Neural cell (in vitro differentiated cells): Measurements from ENCODE around the gene NRG3. TPM values are rescaled to one million over a fixed set of nuclear protein-coding genes. Genes with fewer than 3 reads are reported as not detected.

Source experiments
- H2AFZ ChIP-seq: fragments of 200-600, 300-800 bp; sonication (generic), shearing (Covaris generic); 2 replicates; pipeline ENCODE4 v1.6.0; 2014; ENCODE audit warnings: low read depth, mild to moderate bottlenecking, antibody characterized with exemption, low read length, moderate library complexity
- H3F3A ChIP-seq: fragments of 200-600 bp; shearing (Covaris generic); 2 replicates; pipeline ENCODE4 v1.6.1; 2016; ENCODE audit warnings: mild to moderate bottlenecking, moderate library complexity, mixed read lengths, antibody characterized with exemption, low read length; ENCODE audit not compliant: insufficient read depth, poor library complexity, severe bottlenecking
- H3K27ac ChIP-seq: fragments of 200-600, 300-800 bp; sonication (generic), shearing (Covaris generic); 2 replicates; pipeline ENCODE4 v1.5.1; 2014; ENCODE audit warnings: mild to moderate bottlenecking, low read length, moderate library complexity
- H3K27me3 ChIP-seq: fragments of 300-800, 200-600 bp; sonication (generic), shearing (Covaris generic); 2 replicates; pipeline ENCODE4 v1.6.0; 2014; ENCODE audit warnings: mild to moderate bottlenecking, low read depth, low read length, moderate library complexity; ENCODE audit not compliant: insufficient read depth
- H3K36me3 ChIP-seq: fragments of 300-800, 200-600 bp; sonication (generic), shearing (Covaris generic); 2 replicates; pipeline ENCODE4 v1.5.1; 2014; ENCODE audit warnings: mild to moderate bottlenecking, antibody characterized with exemption, low read length, moderate library complexity; ENCODE audit not compliant: insufficient read depth
- H3K4me2 ChIP-seq: fragments of 300-800, 200-600 bp; sonication (generic), shearing (Covaris generic); 2 replicates; pipeline ENCODE4 v1.6.0; 2014; ENCODE audit warnings: mild to moderate bottlenecking, low read length
- H3K4me3 ChIP-seq: fragments of 300-800, 200-600 bp; sonication (generic), shearing (Covaris generic); 2 replicates; pipeline ENCODE4 v1.5.1; 2014; ENCODE audit warnings: mild to moderate bottlenecking, low read length, moderate library complexity
- H3K79me2 ChIP-seq: fragments of 200-600 bp; shearing (Covaris generic); replicated peaks from 2 replicates; pipeline ENCODE4 v1.6.0; 2014; ENCODE audit warnings: mild to moderate bottlenecking, low read length, moderate library complexity; ENCODE audit not compliant: insufficient read depth
- H3K9ac ChIP-seq: fragments of 300-800, 200-600 bp; sonication (generic), shearing (Covaris generic); 2 replicates; pipeline ENCODE4 v1.6.1; 2016; ENCODE audit warnings: mild to moderate bottlenecking, low read length, mixed read lengths
- H3K9me2 ChIP-seq: fragments of 200-600 bp; shearing (Covaris generic); 2 replicates; pipeline ENCODE4 v1.6.1; 2016; ENCODE audit warnings: mild to moderate bottlenecking, low read length, mixed read lengths; ENCODE audit not compliant: insufficient read depth
- H3K9me3 ChIP-seq: fragments of 200-600, 300-800 bp; sonication (generic), shearing (Covaris generic); 2 replicates; pipeline ENCODE4 v1.6.1; 2016; ENCODE audit warnings: mild to moderate bottlenecking, mixed run types, low read length, moderate library complexity, mixed read lengths
- H4K20me1 ChIP-seq: fragments of 200-600 bp; shearing (Covaris generic); 2 replicates; pipeline ENCODE4 v1.6.1; 2016; ENCODE audit warnings: mild to moderate bottlenecking, mixed run types; ENCODE audit not compliant: insufficient read depth
- CTCF ChIP-seq: fragments of 450-650 bp; IDR thresholded peaks from 2 replicates; pipeline ENCODE4 v1.5.1; 2014; ENCODE audit warnings: antibody characterized with exemption, mild to moderate bottlenecking, moderate library complexity; ENCODE audit not compliant: poor library complexity, severe bottlenecking
- EP300 ChIP-seq: fragments of 450-650 bp; conservative IDR thresholded peaks from 2 replicates; pipeline ENCODE4 v1.6.1; 2014; ENCODE audit warnings: antibody characterized with exemption, mild to moderate bottlenecking, moderate library complexity; ENCODE audit not compliant: poor library complexity, severe bottlenecking
- EZH2 ChIP-seq: fragments of 200-600, 300-800 bp; shearing (Covaris generic), sonication (generic); IDR thresholded peaks from 2 replicates; pipeline ENCODE4 v1.6.1; 2014; ENCODE audit warnings: antibody characterized with exemption, low read length, borderline replicate concordance, mild to moderate bottlenecking; ENCODE audit not compliant: insufficient read depth, poor library complexity, severe bottlenecking
- MXI1 ChIP-seq: fragments of 450-650 bp; conservative IDR thresholded peaks from 2 replicates; pipeline ENCODE4 v1.6.1; 2014; ENCODE audit warnings: antibody characterized with exemption, mild to moderate bottlenecking; ENCODE audit not compliant: poor library complexity, severe bottlenecking
- POLR2AphosphoS5 ChIP-seq: IDR thresholded peaks from 2 replicates; pipeline ENCODE4 v1.6.1; 2012
- RAD21 ChIP-seq: fragments of 450-650 bp; conservative IDR thresholded peaks from 2 replicates; pipeline ENCODE4 v1.6.1; 2014; ENCODE audit warnings: antibody characterized with exemption, mild to moderate bottlenecking, moderate library complexity
- REST ChIP-seq: IDR thresholded peaks from 2 replicates; pipeline ENCODE4 v1.6.1; 2012; ENCODE audit warnings: borderline replicate concordance
- SMC3 ChIP-seq: fragments of 450-650 bp; conservative IDR thresholded peaks from 2 replicates; pipeline ENCODE4 v1.6.1; 2014; ENCODE audit warnings: antibody characterized with exemption, mild to moderate bottlenecking, moderate library complexity; ENCODE audit not compliant: poor library complexity
- TAF1 ChIP-seq: IDR thresholded peaks from 2 replicates; pipeline ENCODE4 v1.6.1; 2012; ENCODE audit warnings: low read depth
- polyA plus RNA-seq: library from polyadenylated mRNA; depleted of rRNA; stranded (reverse); fragments of >200 nt; gene quantifications from 2 replicates; pipeline ENCODE4 v1.2.3, GENCODE V29; 2014

Gene NRG3
- polyA plus RNA-seq, 1 donor from 2014 or later = 14.0 TPM

GRCh38 chr10:82685087-82685486 is 810.1 kb downstream of the NRG3 start:
- no peaks in the 10 kb centered on the region for H3K79me2 ChIP-seq
- no peaks in the 10 kb centered on the region for H3K9me2 ChIP-seq
- H3K9me3 ChIP-seq = no peaks in the 10 kb centered on the region
- H3K4me3 ChIP-seq = no peak overlapping the region
- H3K4me2 ChIP-seq = no peak overlapping the region
- H3F3A ChIP-seq = peaks cover 3% of the 10 kb centered on the region
- no peaks in the 10 kb centered on the region for H4K20me1 ChIP-seq
- H2AFZ ChIP-seq = no peak overlapping the region
- H3K36me3 ChIP-seq = no peaks in the 10 kb centered on the region
- TF ChIP-seq CTCF (no peak), SMC3 (no peak), REST (no peak), TAF1 (no peak), MXI1 (no peak), RAD21 (no peak), EP300 (no peak), POLR2AphosphoS5 (no peak), EZH2 (no peak)
- no peaks in the 10 kb centered on the region for H3K27me3 ChIP-seq
- no peak overlapping the region for H3K9ac ChIP-seq
- no peak overlapping the region for H3K27ac ChIP-seq

- Histone ChIP-seq H3K9me3 (no peaks in the 10 kb centered on the region), H2AFZ (no peak overlapping the region), H3K4me3 (no peak overlapping the region), H3F3A (no peaks in the 10 kb centered on the region), H4K20me1 (no peaks in the 10 kb centered on the region), H3K36me3 (no peaks in the 10 kb centered on the region), H3K79me2 (no peaks in the 10 kb centered on the region), H3K27ac (no peak overlapping the region), H3K27me3 (no peaks in the 10 kb centered on the region), H3K9ac (no peak overlapping the region), H3K9me2 (no peaks in the 10 kb centered on the region), H3K4me2 (no peak overlapping the region)
- TF ChIP-seq SMC3 = no peak
- TF ChIP-seq REST = no peak
- TF ChIP-seq CTCF = no peak
- TF ChIP-seq MXI1 = no peak
- no peak for TF ChIP-seq POLR2AphosphoS5
- no peak for TF ChIP-seq TAF1
- TF ChIP-seq EP300 = no peak
- TF ChIP-seq EZH2 = no peak
- TF ChIP-seq RAD21 = no peak
Observed at GRCh38 chr10:82691211-82691610, 816.2 kb downstream of the NRG3 start.
